Thoracic aorta (tissue), 2 donors: ENCODE measurements around the gene GLB1L3. TPM values are rescaled to one million over a fixed set of nuclear protein-coding genes. Genes with fewer than 3 reads are reported as not detected.

ENCODE experiments used
- ATAC-seq: fragments of 150-250 bp; one replicate; pipeline ENCODE4 v1.8.0; 2017; ENCODE audit warnings: low read depth; ENCODE audit not compliant: insufficient number of reproducible peaks, low FRiP score
- DNase-seq: peaks from one replicate; pipeline ENCODE4 v3.0.0-alpha.2; 2020; ENCODE audit warnings: low spot score
- H3K27ac ChIP-seq, 2 donors: fragments of 200-600 bp; sonication (generic); 1 replicate in 1 of 2; 2 replicates in 1 of 2; pipeline ENCODE4 v1.5.1; 2016; ENCODE audit warnings: mild to moderate bottlenecking in 2 of 2, moderate library complexity in 2 of 2
- H3K27me3 ChIP-seq: fragments of 200-600 bp; sonication (generic); replicated peaks from 2 replicates; pipeline ENCODE4 v1.6.0; 2016; ENCODE audit warnings: mild to moderate bottlenecking; ENCODE audit not compliant: insufficient read depth
- H3K36me3 ChIP-seq: fragments of 200-600 bp; sonication (generic); one replicate; pipeline ENCODE4 v1.5.1; 2016
- H3K4me1 ChIP-seq, 2 donors: fragments of 200-600 bp; sonication (generic); 1 replicate in 1 of 2; 2 replicates in 1 of 2; pipeline versions ENCODE4 v1.5.1 to v1.6.0; 2016; ENCODE audit warnings: low read depth in 2 of 2, mild to moderate bottlenecking in 1 of 2; ENCODE audit not compliant: control insufficient read depth in 1 of 2
- H3K4me3 ChIP-seq: fragments of 200-600 bp; sonication (generic); 2 replicates; pipeline ENCODE4 v1.5.1; 2016; ENCODE audit warnings: mild to moderate bottlenecking
- H3K9me3 ChIP-seq: fragments of 200-600 bp; sonication (generic); 2 replicates; pipeline ENCODE4 v1.5.1; 2016
- total RNA-seq, 2 donors: library from RNA; depleted of rRNA; stranded (reverse); fragments of >200 nt; gene quantifications; one replicate each; pipeline versions ENCODE4 v1.1.0 to v1.2.3, GENCODE V29; 2016
- TF ChIP-seq, protein P1 (sequence below): fragments of 200-600 bp; sonication (generic); IDR thresholded peaks from one replicate; pipeline ENCODE4 v1.5.1; 2019; ENCODE audit warnings: antibody characterized with exemption

Gene GLB1L3
- total RNA-seq, 2 donors from 2014 or later = not detected

- ATAC-seq (no peak), DNase-seq (no peak)
- no peaks in the 10 kb centered on the region for H3K9me3 ChIP-seq
- H3K4me1 ChIP-seq = no peaks in the 10 kb centered on the region
- no peak overlapping the region for H3K4me3 ChIP-seq
- no peak overlapping the region for H3K27ac ChIP-seq
- TF ChIP-seq, protein P1, sequence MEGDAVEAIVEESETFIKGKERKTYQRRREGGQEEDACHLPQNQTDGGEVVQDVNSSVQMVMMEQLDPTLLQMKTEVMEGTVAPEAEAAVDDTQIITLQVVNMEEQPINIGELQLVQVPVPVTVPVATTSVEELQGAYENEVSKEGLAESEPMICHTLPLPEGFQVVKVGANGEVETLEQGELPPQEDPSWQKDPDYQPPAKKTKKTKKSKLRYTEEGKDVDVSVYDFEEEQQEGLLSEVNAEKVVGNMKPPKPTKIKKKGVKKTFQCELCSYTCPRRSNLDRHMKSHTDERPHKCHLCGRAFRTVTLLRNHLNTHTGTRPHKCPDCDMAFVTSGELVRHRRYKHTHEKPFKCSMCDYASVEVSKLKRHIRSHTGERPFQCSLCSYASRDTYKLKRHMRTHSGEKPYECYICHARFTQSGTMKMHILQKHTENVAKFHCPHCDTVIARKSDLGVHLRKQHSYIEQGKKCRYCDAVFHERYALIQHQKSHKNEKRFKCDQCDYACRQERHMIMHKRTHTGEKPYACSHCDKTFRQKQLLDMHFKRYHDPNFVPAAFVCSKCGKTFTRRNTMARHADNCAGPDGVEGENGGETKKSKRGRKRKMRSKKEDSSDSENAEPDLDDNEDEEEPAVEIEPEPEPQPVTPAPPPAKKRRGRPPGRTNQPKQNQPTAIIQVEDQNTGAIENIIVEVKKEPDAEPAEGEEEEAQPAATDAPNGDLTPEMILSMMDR = no peak
- no peaks in the 10 kb centered on the region for H3K36me3 ChIP-seq
- no peaks in the 10 kb centered on the region for H3K27me3 ChIP-seq
Observed at GRCh38 chr11:134346976-134347350, 70.8 kb downstream of the GLB1L3 start.

DNA sequence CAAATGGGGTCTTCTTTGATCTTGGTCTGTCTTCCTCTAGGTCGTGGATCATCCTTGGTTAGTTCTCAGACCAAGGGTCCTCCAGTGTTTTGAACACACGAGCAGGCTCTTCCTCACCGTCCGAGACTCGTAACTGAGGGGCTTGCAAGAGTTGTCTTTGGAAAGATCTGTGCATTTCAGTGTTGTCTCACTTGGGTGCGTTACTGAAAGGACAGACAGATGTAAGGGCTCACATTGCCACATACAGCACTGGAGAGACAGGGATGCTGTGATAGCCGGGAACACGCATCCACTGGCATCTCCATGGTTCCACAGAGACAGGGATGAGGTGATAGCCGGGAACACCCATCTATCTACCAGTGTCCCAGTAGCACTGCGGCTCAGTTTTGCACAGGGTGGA, 71.3 kb downstream of the GLB1L3 start:
- no peak for ATAC-seq
- TF ChIP-seq, protein P1 = no peak
- no peak for DNase-seq

DNA sequence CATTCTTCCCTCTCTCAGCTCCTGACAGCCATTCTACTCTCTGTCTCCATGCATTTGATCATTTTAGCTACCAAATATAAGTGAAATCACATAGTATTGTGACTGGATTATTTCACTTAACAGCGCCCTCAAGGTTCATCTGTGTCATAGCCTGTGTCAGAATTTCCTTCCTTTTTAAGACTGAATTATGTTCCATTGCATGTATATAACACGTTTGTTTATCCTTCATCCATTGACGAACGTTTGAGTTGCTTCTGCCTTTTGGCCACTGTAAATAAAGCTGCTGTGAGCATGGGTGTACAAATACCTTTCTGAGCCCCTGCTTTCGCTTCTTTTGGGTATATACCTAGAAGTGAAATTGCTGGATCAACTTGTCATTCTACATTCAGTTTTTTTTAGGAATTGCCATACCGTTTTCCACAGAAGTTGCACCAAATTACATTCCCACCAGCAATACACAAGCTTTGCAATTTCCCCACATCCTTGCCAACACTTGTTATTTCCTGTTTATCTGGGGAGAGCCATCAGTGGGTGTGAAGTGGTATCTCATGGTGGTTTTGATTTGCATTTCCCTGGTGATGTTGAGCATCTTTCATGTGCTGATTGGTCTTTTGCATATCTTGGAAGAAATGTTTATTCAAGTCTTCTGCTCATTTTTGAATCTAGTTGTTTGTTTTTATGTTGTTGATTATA, 73.1 kb downstream of the GLB1L3 start:
- Histone ChIP-seq H3K9me3 (no peaks in the 10 kb centered on the region), H3K4me1 (no peaks in the 10 kb centered on the region), H3K27ac (no peak overlapping the region), H3K27me3 (no peaks in the 10 kb centered on the region), H3K36me3 (no peaks in the 10 kb centered on the region), H3K4me3 (no peak overlapping the region)
- ATAC-seq (no peak), DNase-seq (no peak)
- TF ChIP-seq, protein P1 = no peak

More for the DNA sequence above, 71.3 kb downstream of the GLB1L3 start:
- no peaks in the 10 kb centered on the region for H3K27me3 ChIP-seq
- no peak overlapping the region for H3K27ac ChIP-seq
- H3K4me1 ChIP-seq = no peaks in the 10 kb centered on the region
- no peaks in the 10 kb centered on the region for H3K9me3 ChIP-seq
- H3K4me3 ChIP-seq = no peak overlapping the region
- H3K36me3 ChIP-seq = no peaks in the 10 kb centered on the region

DNA sequence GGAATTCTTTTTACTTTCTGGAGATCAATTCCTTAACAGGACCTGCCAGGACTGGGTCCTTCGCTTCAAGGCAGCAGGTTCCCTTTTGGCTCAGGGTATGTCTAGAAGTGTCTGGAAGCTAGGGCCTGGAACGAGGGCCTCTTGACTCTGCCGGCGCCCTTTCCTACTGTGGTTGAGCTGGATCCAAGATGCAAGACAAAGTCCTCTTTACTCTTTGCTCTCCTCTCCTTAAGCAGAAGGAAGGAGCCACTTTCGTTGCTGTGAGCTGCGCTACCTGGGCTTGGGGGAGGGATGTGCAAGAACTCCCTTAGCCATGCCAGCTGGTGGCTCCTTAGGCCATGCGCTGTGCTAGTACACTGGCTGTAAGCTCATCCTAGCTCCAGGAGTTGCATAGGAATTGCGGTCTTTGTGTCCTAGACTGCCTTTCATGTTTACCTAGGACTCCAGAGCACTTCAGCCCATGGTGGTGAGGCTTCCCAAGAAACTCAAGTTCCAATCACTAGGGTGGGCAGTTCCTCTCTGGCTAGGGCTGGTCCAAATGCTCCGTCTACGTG, 73.7 kb downstream of the GLB1L3 start:
- ATAC-seq (no peak), DNase-seq (no peak)

DNA sequence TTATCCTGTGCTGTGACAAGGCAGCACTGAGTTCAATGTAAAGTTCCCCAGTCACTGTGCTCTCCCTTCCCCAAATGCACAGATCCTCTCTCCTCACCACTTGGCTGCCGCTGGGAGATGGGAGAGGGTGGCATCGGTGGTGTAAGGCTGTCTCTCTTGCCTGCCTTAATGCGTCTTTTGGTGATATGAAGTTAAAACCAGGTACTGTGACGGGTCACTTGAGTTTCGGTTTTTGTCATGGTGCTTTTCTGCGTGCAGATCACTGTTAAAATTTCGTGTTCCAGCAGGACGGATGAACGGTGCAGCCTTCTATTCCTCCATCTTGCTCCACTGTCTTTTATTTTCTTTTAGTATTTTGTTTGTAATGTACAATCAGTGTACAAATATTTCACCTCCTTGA, 74.2 kb downstream of the GLB1L3 start:
- DNase-seq (no peak), ATAC-seq (no peak)
- Histone ChIP-seq H3K27me3 (no peaks in the 10 kb centered on the region), H3K4me3 (no peak overlapping the region), H3K4me1 (no peaks in the 10 kb centered on the region), H3K27ac (no peak overlapping the region), H3K36me3 (no peaks in the 10 kb centered on the region), H3K9me3 (no peaks in the 10 kb centered on the region)
- TF ChIP-seq, protein P1 = no peak

More for the DNA sequence above, 73.7 kb downstream of the GLB1L3 start:
- H3K36me3 ChIP-seq = no peaks in the 10 kb centered on the region
- TF ChIP-seq, protein P1 = no peak
- no peaks in the 10 kb centered on the region for H3K4me1 ChIP-seq
- no peak overlapping the region for H3K4me3 ChIP-seq
- no peak overlapping the region for H3K27ac ChIP-seq
- H3K27me3 ChIP-seq = no peaks in the 10 kb centered on the region
- no peaks in the 10 kb centered on the region for H3K9me3 ChIP-seq
